SH-SY5Y (cell line): ENCODE measurements around the gene PPP3R1.

ENCODE experiments used
- GATA2 ChIP-seq: IDR thresholded peaks from 2 replicates; pipeline ENCODE4 v1.6.1; 2011; ENCODE audit warnings: mild to moderate bottlenecking, low read depth, low read length
- GATA3 ChIP-seq: IDR thresholded peaks from 2 replicates; pipeline ENCODE4 v1.6.1; 2011; ENCODE audit warnings: low read depth, mild to moderate bottlenecking, low read length, moderate library complexity

DNA sequence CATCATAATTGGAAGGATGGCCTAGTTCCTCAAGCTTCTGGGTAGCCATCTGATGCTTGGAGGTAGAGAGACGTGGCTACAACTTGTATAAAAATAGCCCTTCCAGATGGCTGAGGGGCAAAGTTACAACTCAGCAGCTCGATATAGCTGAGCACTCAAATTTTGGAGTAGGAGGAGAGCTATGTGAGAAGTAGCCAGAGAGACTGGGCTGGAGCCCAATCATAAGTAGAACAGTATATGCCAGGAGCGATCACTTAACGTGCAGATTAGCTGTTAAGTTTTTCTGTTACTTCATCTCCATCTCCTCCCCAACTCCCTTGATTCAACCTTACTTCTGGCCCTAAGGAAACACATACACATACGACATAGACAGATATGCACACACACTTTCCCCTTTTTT is 38.6 kb upstream of the PPP3R1 start:
- TF ChIP-seq GATA2 (no peak), GATA3 (no peak)
